IMR-90 (cell line): ENCODE measurements around the gene ADAMTS17. TPM values are rescaled to one million over a fixed set of nuclear protein-coding genes. Genes with fewer than 3 reads are reported as not detected.

Source experiments
- ATAC-seq: fragments of 200-7000 bp; cut with Tn5 transposase; 2 replicates; pipeline ENCODE4 v1.9.1; 2020; ENCODE audit warnings: low read depth, mild to moderate bottlenecking, moderate library complexity
- BruUV-seq: library from RNA; stranded (reverse); fragments of 400-500 nt; replicated peaks from 2 replicates; lab custom pipeline; 2021; lab: Mats Ljungman, UMichigan
- CTCF ChIA-PET: fragments of 300-600 bp; formaldehyde crosslinking; extraction: SDS; loops from one replicate; lab custom pipeline; 2021; ENCODE audit warnings: antibody characterized with exemption; lab: Yijun Ruan, JAX
- POLR2A ChIA-PET: fragments of 300-600 bp; sonication (Branson Sonifier 250); formaldehyde crosslinking; loops from one replicate; lab custom pipeline; 2022; ENCODE audit warnings: antibody characterized with exemption; ENCODE audit not compliant: unreplicated experiment; lab: Charles Lee
- DNase-seq: peaks from one replicate; pipeline ENCODE4 v3.0.0; 2013
- H2AFZ ChIP-seq: replicated peaks from 2 replicates; pipeline ENCODE3; 2013; ENCODE audit warnings: low read length, mild to moderate bottlenecking; ENCODE audit not compliant: poor library complexity
- H2AK5ac ChIP-seq: 2 replicates; pipeline ENCODE4 v1.6.1; 2013; ENCODE audit warnings: low read depth, low read length, inconsistent platforms
- H2AK9ac ChIP-seq: replicated peaks from 2 replicates; pipeline ENCODE3; 2013; ENCODE audit warnings: mild to moderate bottlenecking, low read depth, low read length, moderate library complexity; ENCODE audit not compliant: poor library complexity
- H2BK120ac ChIP-seq: 2 replicates; pipeline ENCODE4 v1.6.1; 2013; ENCODE audit warnings: low read depth, low read length, inconsistent platforms
- H2BK15ac ChIP-seq: 3 replicates; pipeline ENCODE4 v1.6.1; 2013; ENCODE audit warnings: low read depth, low read length, inconsistent platforms
- H2BK20ac ChIP-seq: 2 replicates; pipeline ENCODE4 v1.6.1; 2013; ENCODE audit warnings: low read depth, mild to moderate bottlenecking, inconsistent platforms, low read length, moderate library complexity
- H2BK5ac ChIP-seq: 2 replicates; pipeline ENCODE4 v1.6.1; 2013; ENCODE audit warnings: mild to moderate bottlenecking, low read depth, low read length, inconsistent platforms; ENCODE audit not compliant: poor library complexity, severe bottlenecking
- H3K14ac ChIP-seq: replicated peaks from 2 replicates; pipeline ENCODE4 v1.6.1; 2013; ENCODE audit warnings: low read depth, low read length, inconsistent platforms
- H3K18ac ChIP-seq: 2 replicates; pipeline ENCODE4 v1.6.1; 2013; ENCODE audit warnings: low read depth, low read length, control low read depth
- H3K23ac ChIP-seq: 2 replicates; pipeline ENCODE4 v1.6.1; 2013; ENCODE audit warnings: low read depth, low read length, inconsistent platforms
- H3K27ac ChIP-seq: 2 replicates; pipeline ENCODE4 v1.5.1; 2013; ENCODE audit warnings: mild to moderate bottlenecking, control low read depth, low read length; ENCODE audit not compliant: insufficient read depth
- H3K27me3 ChIP-seq: 2 replicates; pipeline ENCODE4 v1.6.1; 2013; ENCODE audit warnings: low read length; ENCODE audit not compliant: control insufficient read depth, insufficient read depth
- H3K36me3 ChIP-seq: 2 replicates; pipeline ENCODE4 v1.6.1; 2013; ENCODE audit warnings: low read length, mixed read lengths; ENCODE audit not compliant: control insufficient read depth, insufficient read depth
- H3K4ac ChIP-seq: 2 replicates; pipeline ENCODE4 v1.6.1; 2013; ENCODE audit warnings: low read depth, low read length, inconsistent platforms
- H3K4me1 ChIP-seq: 2 replicates; pipeline ENCODE4 v1.6.1; 2013; ENCODE audit warnings: low read length, mixed read lengths; ENCODE audit not compliant: control insufficient read depth, insufficient read depth
- H3K4me2 ChIP-seq: 2 replicates; pipeline ENCODE4 v1.6.1; 2013; ENCODE audit warnings: low read depth, mild to moderate bottlenecking, control low read depth, low read length, moderate library complexity
- H3K4me3 ChIP-seq: 2 replicates; pipeline ENCODE4 v1.5.1; 2013; ENCODE audit warnings: low read depth, mild to moderate bottlenecking, control low read depth, low read length, moderate library complexity; ENCODE audit not compliant: insufficient read depth
- H3K56ac ChIP-seq: 2 replicates; pipeline ENCODE4 v1.6.1; 2013; ENCODE audit warnings: low read length, inconsistent platforms; ENCODE audit not compliant: insufficient read depth; ENCODE audit errors: extremely low read depth
- H3K79me1 ChIP-seq, 2 experiments: 2 replicates each; pipeline ENCODE4 v1.6.1; 2013; ENCODE audit warnings: low read length in 2 of 2, inconsistent platforms in 1 of 2, low read depth in 1 of 2
- H3K9ac ChIP-seq: 2 replicates; pipeline ENCODE4 v1.6.1; 2013; ENCODE audit warnings: low read depth, low read length, control low read depth
- H3K9me1 ChIP-seq: 2 replicates; pipeline ENCODE4 v1.6.1; 2013; ENCODE audit warnings: low read length, inconsistent platforms; ENCODE audit not compliant: insufficient read depth
- H3K9me3 ChIP-seq: 2 replicates; pipeline ENCODE4 v1.6.1; 2013; ENCODE audit warnings: low read length; ENCODE audit not compliant: control insufficient read depth, insufficient read depth
- H4K20me1 ChIP-seq: 2 replicates; pipeline ENCODE4 v1.6.1; 2013; ENCODE audit warnings: low read length, inconsistent platforms; ENCODE audit not compliant: insufficient read depth
- H4K5ac ChIP-seq: 2 replicates; pipeline ENCODE4 v1.6.1; 2013; ENCODE audit warnings: mild to moderate bottlenecking, low read depth, low read length, control low read depth
- H4K8ac ChIP-seq, 2 experiments: 2 replicates each; pipeline ENCODE4 v1.6.1; 2013; ENCODE audit warnings: low read depth in 2 of 2, low read length in 2 of 2, control low read depth in 1 of 2, inconsistent platforms in 1 of 2
- H4K91ac ChIP-seq: 2 replicates; pipeline ENCODE4 v1.6.1; 2013; ENCODE audit warnings: low read depth, low read length, inconsistent platforms; ENCODE audit not compliant: insufficient read depth
- SMC3 ChIP-seq: fragments of 150-350 bp; IDR thresholded peaks from 2 replicates; pipeline ENCODE4 v1.6.1; 2016; ENCODE audit warnings: low read depth, mild to moderate bottlenecking, antibody characterized with exemption, low read length, moderate library complexity
- WGBS, 2 experiments: methylation state at CpG; one replicate each; pipeline versions ENCODE4 v1.1.5 to v1.1.7; 2013; ENCODE audit warnings: missing lambda C conversion rate in 2 of 2; ENCODE audit not compliant: insufficient read length in 1 of 2; ENCODE audit errors: extremely low coverage in 2 of 2; 5-methylcytosine and 5-hydroxymethylcytosine counted together
- dilution Hi-C: fragments of 300-500 bp; cut with HindIII; formaldehyde crosslinking; loops from one replicate; pipeline ENCODE4 v1.14.3; 2018; ENCODE audit warnings: low sequenced_read_pairs; ENCODE audit not compliant: unreplicated experiment
- in situ Hi-C: fragments of 300-500 bp; cut with MboI; formaldehyde crosslinking; loops from 3 replicates; pipeline ENCODE4 v1.14.3; 2019; ENCODE audit warnings: low sequenced_read_pairs, inconsistent platforms, mixed read lengths
- intact Hi-C: fragments of 100-400 bp; cut with micrococcal nuclease; formaldehyde crosslinking; loops from 2 replicates; pipeline ENCODE4 v1.10.0; 2022
- polyA plus RNA-seq, 3 experiments: library from polyadenylated mRNA; depleted of rRNA; stranded (reverse); fragments of >200 nt; gene quantifications; 2 replicates each; pipeline ENCODE4 v1.2.3, GENCODE V29; 2012; ENCODE audit warnings: low replicate concordance in 1 of 3
- total RNA-seq: library from RNA; depleted of rRNA; stranded (reverse); fragments of >200 nt; gene quantifications from 2 replicates; pipeline ENCODE4 v1.2.3, GENCODE V29; 2012

The ADAMTS17 gene
- total and polyA plus RNA-seq, 2 of the 4 experiments (the other 2 are of a cell fraction): 0.03 TPM; not detected in 1

GRCh38 chr15:100341239-100341749 lies 481 bp downstream of the ADAMTS17 start:
- Histone ChIP-seq H3K79me1 (no peaks in the 10 kb centered on the region), H3K36me3 (no peaks in the 10 kb centered on the region), H3K23ac (no peak overlapping the region), H2AFZ (peak overlapping the region; percentile 73), H4K20me1 (no peaks in the 10 kb centered on the region), H2BK120ac (no peak overlapping the region), H2BK15ac (no peak overlapping the region), H4K5ac (no peak overlapping the region), H3K4ac (no peak overlapping the region), H2BK5ac (no peak overlapping the region), H3K4me3 (no peak overlapping the region), H3K14ac (no peak overlapping the region), H3K27me3 (peaks cover 8% of the 10 kb centered on the region), H3K9me1 (no peaks in the 10 kb centered on the region), H2AK9ac (no peak overlapping the region), H3K27ac (no peak overlapping the region), H3K9ac (no peak overlapping the region), H3K4me1 (no peaks in the 10 kb centered on the region), H3K4me2 (no peak overlapping the region), H2BK20ac (no peak overlapping the region), H3K56ac (no peak overlapping the region), H3K18ac (no peak overlapping the region), H2AK5ac (no peak overlapping the region), H3K9me3 (no peaks in the 10 kb centered on the region), H4K91ac (no peak overlapping the region), H4K8ac (no peak overlapping the region)
- in situ Hi-C loops: no loop called here
- WGBS, 2 experiments: 2% methylated on average over 41 of the region's 95 CpGs; no CpG with 5 or more reads in 1 of the 2 experiments
- POLR2A ChIA-PET: no interaction called here
- no peak for TF ChIP-seq SMC3
- CTCF ChIA-PET: no interaction called here
- no peak for ATAC-seq
- dilution Hi-C loops: no loop called here
- intact Hi-C loops: no loop called here
- no peak for DNase-seq
- BruUV-seq: no TSS peak
